Colonic mucosa (tissue), 4 donors: Measurements from ENCODE around the gene PRDM12. TPM values are rescaled to one million over a fixed set of nuclear protein-coding genes. Genes with fewer than 3 reads are reported as not detected.

Experiments
- DNase-seq: peaks from one replicate; pipeline ENCODE4 v3.0.0-alpha.2; 2020
- H3K27ac ChIP-seq: fragments of 200-600 bp; one replicate; pipeline ENCODE4 v1.8.0; 2021
- H3K27me3 ChIP-seq: fragments of 200-600 bp; one replicate; pipeline ENCODE4 v1.8.0; 2021
- H3K36me3 ChIP-seq: fragments of 200-600 bp; one replicate; pipeline ENCODE4 v1.8.0; 2021
- H3K4me1 ChIP-seq: fragments of 200-600 bp; one replicate; pipeline ENCODE4 v1.8.0; 2021; ENCODE audit warnings: mild to moderate bottlenecking
- H3K4me3 ChIP-seq: fragments of 200-600 bp; one replicate; pipeline ENCODE4 v1.8.0; 2021
- H3K9ac ChIP-seq, 2 donors: one replicate each; pipeline ENCODE4 v1.7.0; 2013; ENCODE audit warnings: control low read depth in 2 of 2, low read depth in 2 of 2, low read length in 2 of 2
- H3K9me3 ChIP-seq: fragments of 200-600 bp; one replicate; pipeline ENCODE4 v1.8.0; 2021
- intact Hi-C: fragments of 100-400 bp; cut with DNase I; formaldehyde crosslinking; loops from one replicate; pipeline ENCODE4 v1.14.1; 2022
- total RNA-seq, 2 donors: library from RNA; stranded (reverse); fragmentation: NEBNext Ultra II Directional in 1 of 2; extraction: Animal tissue kit (Norgen Biotek cat#: 25700) in 1 of 2; gene quantifications; one replicate each; pipeline ENCODE4 v1.2.1, GENCODE V29; 2021
- TF ChIP-seq, protein P1 (sequence below): fragments of 200-600 bp; IDR thresholded peaks from one replicate; pipeline ENCODE4 v1.8.0; 2022; ENCODE audit warnings: antibody characterized with exemption, mild to moderate bottlenecking
- donor health status: healthy.
- donor health status: DM: no; HTN: no; CAD: no.
- donor health status: DM: no; HTN: no; CAD: no.

The PRDM12 gene
- total RNA-seq, 2 donors from 2014 or later: not detected

DNA sequence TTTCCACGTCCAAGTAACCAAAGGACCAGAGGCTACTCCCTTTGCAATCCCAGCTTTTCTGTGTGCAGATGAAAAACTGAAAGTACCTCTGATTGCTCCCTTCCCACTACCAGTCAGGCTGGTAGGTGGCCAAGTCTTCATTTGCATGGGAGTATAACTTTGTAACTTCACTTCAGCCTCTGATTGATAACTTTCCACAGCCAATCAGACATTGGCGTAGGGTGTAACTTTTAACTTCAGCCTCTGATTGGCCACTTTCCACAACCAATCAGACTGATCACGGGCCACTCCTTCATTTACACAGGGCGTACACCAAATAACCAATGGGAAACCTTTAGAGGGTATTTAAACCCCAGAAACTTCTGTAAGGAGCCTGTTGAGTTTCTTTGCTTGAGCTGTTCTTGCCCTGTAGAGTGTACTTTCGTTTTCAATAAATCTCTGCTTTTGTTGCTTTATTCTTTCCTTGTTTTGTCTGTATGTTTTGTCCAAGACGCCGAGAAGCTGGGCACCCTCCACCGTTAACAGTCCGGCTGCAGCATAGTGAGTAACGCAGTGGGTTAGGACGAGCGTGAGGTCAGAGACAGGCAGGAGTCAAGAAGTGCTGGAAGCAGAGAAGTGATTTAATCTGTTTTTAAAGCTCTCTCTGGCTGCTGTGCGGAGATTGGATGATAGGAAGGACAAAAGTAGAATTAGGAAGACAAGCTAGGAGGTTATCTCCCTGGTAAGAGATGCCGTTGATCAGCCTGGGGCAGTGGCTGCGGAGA, 25.7 kb downstream of the PRDM12 start:
- Histone ChIP-seq H3K9me3 (no peaks in the 10 kb centered on the region), H3K27me3 (no peaks in the 10 kb centered on the region), H3K9ac (peak overlapping the region; percentile 0 to 84), H3K27ac (peak overlapping the region; percentile 82), H3K4me3 (peak overlapping the region; percentile 19), H3K36me3 (no peaks in the 10 kb centered on the region), H3K4me1 (peaks cover 5% of the 10 kb centered on the region)
- DNase-seq: peak; percentile 93
- TF ChIP-seq, protein P1, sequence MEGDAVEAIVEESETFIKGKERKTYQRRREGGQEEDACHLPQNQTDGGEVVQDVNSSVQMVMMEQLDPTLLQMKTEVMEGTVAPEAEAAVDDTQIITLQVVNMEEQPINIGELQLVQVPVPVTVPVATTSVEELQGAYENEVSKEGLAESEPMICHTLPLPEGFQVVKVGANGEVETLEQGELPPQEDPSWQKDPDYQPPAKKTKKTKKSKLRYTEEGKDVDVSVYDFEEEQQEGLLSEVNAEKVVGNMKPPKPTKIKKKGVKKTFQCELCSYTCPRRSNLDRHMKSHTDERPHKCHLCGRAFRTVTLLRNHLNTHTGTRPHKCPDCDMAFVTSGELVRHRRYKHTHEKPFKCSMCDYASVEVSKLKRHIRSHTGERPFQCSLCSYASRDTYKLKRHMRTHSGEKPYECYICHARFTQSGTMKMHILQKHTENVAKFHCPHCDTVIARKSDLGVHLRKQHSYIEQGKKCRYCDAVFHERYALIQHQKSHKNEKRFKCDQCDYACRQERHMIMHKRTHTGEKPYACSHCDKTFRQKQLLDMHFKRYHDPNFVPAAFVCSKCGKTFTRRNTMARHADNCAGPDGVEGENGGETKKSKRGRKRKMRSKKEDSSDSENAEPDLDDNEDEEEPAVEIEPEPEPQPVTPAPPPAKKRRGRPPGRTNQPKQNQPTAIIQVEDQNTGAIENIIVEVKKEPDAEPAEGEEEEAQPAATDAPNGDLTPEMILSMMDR: no peak
- intact Hi-C loops: no loop called here

DNA sequence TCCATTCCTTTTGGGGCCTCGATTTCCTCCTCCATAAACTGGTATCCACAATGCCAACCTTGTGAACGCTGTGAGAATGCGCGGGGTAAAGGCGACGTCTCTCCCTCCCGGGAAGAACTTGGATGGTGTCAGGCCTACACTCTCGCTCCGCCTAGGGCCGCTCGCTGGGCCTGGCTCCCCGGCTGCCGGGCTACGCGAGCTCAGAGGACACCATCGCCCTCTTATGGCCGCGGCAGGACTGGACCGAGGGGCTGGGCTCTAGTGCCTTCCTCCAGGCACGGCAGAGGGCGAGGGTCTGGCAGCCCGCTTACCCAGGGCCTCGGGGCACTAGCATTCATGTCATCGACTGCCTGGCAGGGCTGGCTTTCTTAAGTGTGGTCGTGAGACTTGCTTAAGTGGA, 27.9 kb downstream of the PRDM12 start:
- intact Hi-C loops: no loop called here
- no peak for DNase-seq
- Histone ChIP-seq H3K4me1 (peaks cover 6% of the 10 kb centered on the region), H3K4me3 (no peak overlapping the region), H3K9me3 (no peaks in the 10 kb centered on the region), H3K9ac (no peak overlapping the region), H3K27me3 (no peaks in the 10 kb centered on the region), H3K36me3 (no peaks in the 10 kb centered on the region), H3K27ac (no peak overlapping the region)
- TF ChIP-seq, protein P1: no peak

DNA sequence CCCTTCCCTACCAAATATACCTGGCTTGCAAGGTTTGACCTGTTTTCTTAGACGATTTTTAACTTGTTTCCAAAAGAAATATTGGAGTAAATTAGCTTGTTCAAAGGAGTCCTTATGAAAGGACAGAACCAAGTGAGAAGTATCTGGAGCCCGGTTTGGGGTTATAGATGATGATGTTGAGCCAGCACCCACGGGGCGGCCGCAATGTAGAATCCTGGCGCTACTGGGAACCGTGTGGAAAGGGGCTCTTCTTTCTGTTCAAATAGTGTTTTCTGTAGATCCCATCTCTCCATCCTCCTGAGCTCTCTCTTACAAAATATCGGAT, 28.7 kb downstream of the PRDM12 start:
- H3K9ac ChIP-seq: peak overlapping the region in 1 of 2 donors; percentile 82
- no peak overlapping the region for H3K27ac ChIP-seq
- H3K27me3 ChIP-seq: no peaks in the 10 kb centered on the region
- peak overlapping the region; percentile 79 for H3K4me3 ChIP-seq
- peaks cover 6% of the 10 kb centered on the region for H3K4me1 ChIP-seq
- H3K9me3 ChIP-seq: no peaks in the 10 kb centered on the region
- intact Hi-C loops: no loop called here
- TF ChIP-seq, protein P1: no peak
- no peaks in the 10 kb centered on the region for H3K36me3 ChIP-seq
- DNase-seq: no peak

DNA sequence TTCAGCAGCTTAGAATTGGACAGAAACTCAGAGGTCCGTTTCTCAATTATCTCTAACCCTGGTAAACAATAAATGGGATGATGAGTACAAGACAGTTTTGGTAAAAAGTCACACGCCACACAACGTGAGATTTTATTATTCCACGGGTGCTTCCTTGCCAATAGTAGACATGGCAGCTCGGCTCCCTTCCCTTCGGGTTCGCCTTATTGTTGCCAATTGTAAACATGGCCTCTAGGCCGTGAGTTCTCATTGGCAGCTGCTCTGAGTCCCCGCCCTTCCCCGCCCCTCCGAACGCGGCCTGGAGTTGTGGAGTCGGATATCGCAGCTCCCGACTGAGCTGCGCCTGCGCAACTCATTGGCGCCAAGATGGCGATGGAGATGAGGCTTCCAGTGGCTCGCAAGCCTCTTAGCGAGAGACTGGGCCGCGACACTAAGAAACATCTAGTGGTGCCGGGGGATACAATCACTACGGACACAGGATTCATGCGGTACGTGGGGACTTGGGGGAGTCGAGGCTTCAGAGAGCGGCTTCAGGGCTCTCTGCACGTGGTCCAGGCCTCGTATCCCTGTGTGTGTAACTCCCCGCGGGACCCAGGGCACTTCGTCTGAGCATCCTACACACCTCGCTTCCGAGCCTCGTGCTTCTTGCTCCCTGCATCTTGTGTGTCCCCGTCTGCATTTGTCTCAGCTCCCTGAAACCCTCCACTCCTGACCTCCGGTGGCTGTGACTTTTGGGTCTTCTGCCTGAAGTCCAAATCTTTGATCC, 29.2 kb downstream of the PRDM12 start, which contains the start of gene EXOSC2:
Gene EXOSC2 (plus strand): TSS at position 355 of the 766 bp plus-strand sequence. CDS start 12 bp downstream, at position 367.
- Histone ChIP-seq H3K27ac (no peak within 1 kb of the TSS), H3K27me3 (no peaks in the 10 kb centered on the region), H3K4me3 (peak within 1 kb of the TSS; percentile 79), H3K4me1 (peaks cover 6% of the 10 kb centered on the region), H3K9me3 (no peaks in the 10 kb centered on the region), H3K9ac (peak within 1 kb of the TSS; percentile 67 to 82), H3K36me3 (no peaks in the 10 kb centered on the region)
- DNase-seq: peak; percentile 99
- TF ChIP-seq, protein P1: no peak
- intact Hi-C loops: no loop called here

DNA sequence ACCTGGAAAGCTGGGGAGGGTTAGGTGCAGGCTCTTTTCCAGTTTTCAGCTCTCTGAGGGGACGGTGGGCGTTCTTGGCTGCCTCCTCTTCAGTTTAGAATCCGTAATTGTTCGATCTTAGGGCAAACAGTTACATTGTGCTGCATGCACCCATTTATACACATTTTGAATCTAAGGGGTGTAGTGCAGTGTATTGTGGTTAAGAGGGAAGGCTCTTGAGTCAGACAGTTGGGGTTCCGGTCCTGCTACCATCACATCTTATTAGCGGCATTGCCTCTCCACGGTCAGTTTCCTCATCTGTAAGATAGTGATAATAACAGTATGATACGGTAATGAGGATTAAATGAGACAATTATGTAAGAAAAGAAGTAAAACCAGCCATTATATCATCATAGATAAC, 29.8 kb downstream of the PRDM12 start:
- peaks cover 6% of the 10 kb centered on the region for H3K4me1 ChIP-seq
- intact Hi-C loops: no loop called here
- no peak for DNase-seq
- no peak overlapping the region for H3K27ac ChIP-seq
- no peaks in the 10 kb centered on the region for H3K36me3 ChIP-seq
- H3K4me3 ChIP-seq: peak overlapping the region; percentile 79
- no peaks in the 10 kb centered on the region for H3K9me3 ChIP-seq
- no peaks in the 10 kb centered on the region for H3K27me3 ChIP-seq
- TF ChIP-seq, protein P1: no peak
- peak overlapping the region; percentile 67 to 82 for H3K9ac ChIP-seq
